A549 (cell line): ENCODE data around the gene SOX6. TPM values are rescaled to one million over a fixed set of nuclear protein-coding genes. Genes with fewer than 3 reads are reported as not detected.

Experiments used
- ATAC-seq, 2 experiments: fragments of 200-7000 bp in 1 of 2; fragments of >200 bp in 1 of 2; cut with Nextera tagmentation in 1 of 2; cut with Tn5 transposase in 1 of 2; 3 replicates each; pipeline versions ENCODE4 v1.8.0 to v1.9.1; 2018 to 2020; ENCODE audit warnings: mild to moderate bottlenecking in 1 of 2, moderate library complexity in 1 of 2
- CTCF ChIA-PET: fragments of 300-600 bp; sonication (Branson Sonifier 250); formaldehyde crosslinking; extraction: SDS; loops from one replicate; lab custom pipeline; 2021; ENCODE audit warnings: antibody characterized with exemption, inconsistent platforms; lab: Yijun Ruan, JAX
- POLR2A ChIA-PET: fragments of 350-600 bp; formaldehyde crosslinking; extraction: SDS; loops from one replicate; lab custom pipeline; 2021; ENCODE audit warnings: antibody characterized with exemption, inconsistent platforms; lab: Yijun Ruan, JAX
- DNase-seq, 2 experiments: peaks; one replicate each; pipeline versions ENCODE4 v3.0.0 to v3.0.0-alpha.2; 2011 to 2016; ENCODE audit warnings: low read depth in 1 of 2, low spot score in 1 of 2
- FAIRE-seq: peaks from 2 replicates; lab custom pipeline; 2011; peaks lifted over from hg19 to GRCh38; lab: Jason Lieb, UNC
- H3K27ac ChIP-seq, 2 experiments: fragments of >200 bp; sonication (Bioruptor Twin); formaldehyde crosslinking; 3 replicates each; pipeline ENCODE4 v1.5.1; 2016 to 2017
- H3K4me1 ChIP-seq: fragments of >200 bp; sonication (Bioruptor Twin); formaldehyde crosslinking; 3 replicates; pipeline ENCODE4 v1.6.1; 2016
- H3K4me2 ChIP-seq: fragments of >200 bp; sonication (Bioruptor Twin); formaldehyde crosslinking; 3 replicates; pipeline ENCODE4 v1.6.1; 2016
- H3K4me3 ChIP-seq: fragments of >200 bp; sonication (Bioruptor Twin); formaldehyde crosslinking; 3 replicates; pipeline ENCODE4 v1.5.1; 2016
- H3K9me3 ChIP-seq: fragments of >200 bp; sonication (Bioruptor Twin); formaldehyde crosslinking; 3 replicates; pipeline ENCODE4 v1.6.1; 2016
- ATOH8 ChIP-seq: fragments of 250-450 bp; sonication (Bioruptor Pico); IDR thresholded peaks from 2 replicates; pipeline ENCODE4 v1.5.0; 2020; ENCODE audit warnings: low read depth, mild to moderate bottlenecking, moderate library complexity
- BCL3 ChIP-seq: fragments of >200 bp; sonication (Bioruptor Twin); formaldehyde crosslinking; IDR thresholded peaks from 3 replicates; pipeline ENCODE4 v1.6.1; 2016
- BHLHE40 ChIP-seq: IDR thresholded peaks from 2 replicates; pipeline ENCODE4 v1.6.1; 2012; ENCODE audit warnings: low read depth, low read length, inconsistent platforms
- CBX2 ChIP-seq: fragments of 200-600 bp; sonication (generic); IDR thresholded peaks from 2 replicates; pipeline ENCODE4 v1.6.1; 2016; ENCODE audit warnings: low read depth, mild to moderate bottlenecking, borderline replicate concordance
- CBX8 ChIP-seq: fragments of 200-600 bp; sonication (generic); IDR thresholded peaks from 2 replicates; pipeline ENCODE4 v1.6.1; 2016
- CTCF ChIP-seq: fragments of >200 bp; sonication (Bioruptor Twin); formaldehyde crosslinking; IDR thresholded peaks from 3 replicates; pipeline ENCODE4 v1.5.1; 2016
- E2F6 ChIP-seq: IDR thresholded peaks from 2 replicates; pipeline ENCODE4 v1.6.1; 2012; ENCODE audit warnings: low read depth, borderline replicate concordance
- EHF ChIP-seq: fragments of 250-450 bp; sonication (Bioruptor Pico); IDR thresholded peaks from 2 replicates; pipeline ENCODE4 v1.5.0; 2020; ENCODE audit warnings: mild to moderate bottlenecking
- EHMT2 ChIP-seq: fragments of 200-600 bp; sonication (generic); IDR thresholded peaks from 2 replicates; pipeline ENCODE4 v1.6.1; 2016; ENCODE audit warnings: antibody characterized with exemption, low read depth, mild to moderate bottlenecking, moderate library complexity
- EP300 ChIP-seq, 2 experiments: fragments of >200 bp; sonication (Bioruptor Twin); formaldehyde crosslinking; IDR thresholded peaks; 2 replicates in 1 of 2; 3 replicates in 1 of 2; pipeline ENCODE4 v1.6.1; 2016 to 2017
- FOSB ChIP-seq: fragments of 250-450 bp; sonication (Bioruptor Pico); IDR thresholded peaks from 2 replicates; pipeline ENCODE4 v1.5.0; 2020; ENCODE audit warnings: mild to moderate bottlenecking, moderate library complexity
- FOSL2 ChIP-seq, 2 experiments: fragments of 450-650 bp in 1 of 2; fragments of >200 bp in 1 of 2; sonication (Bioruptor Twin) in 1 of 2; formaldehyde crosslinking; IDR thresholded peaks; 2 replicates each; pipeline versions ENCODE4 v1.5.0 to v1.6.1; 2016 to 2020; ENCODE audit warnings: mild to moderate bottlenecking in 1 of 2, moderate library complexity in 1 of 2
- HES2 ChIP-seq: fragments of >200 bp; sonication (Bioruptor Twin); formaldehyde crosslinking; IDR thresholded peaks from 2 replicates; pipeline ENCODE4 v1.6.1; 2016
- HOXB13 ChIP-seq: fragments of 250-450 bp; sonication (Bioruptor Pico); IDR thresholded peaks from 2 replicates; pipeline ENCODE4 v1.5.0; 2020; ENCODE audit warnings: low read depth, mild to moderate bottlenecking, moderate library complexity
- NPAS2 ChIP-seq: fragments of 250-450 bp; sonication (Bioruptor Pico); IDR thresholded peaks from 2 replicates; pipeline ENCODE4 v1.8.0; 2022; ENCODE audit warnings: mild to moderate bottlenecking, moderate library complexity, borderline replicate concordance
- PHF8 ChIP-seq: fragments of 200-600 bp; sonication (generic); IDR thresholded peaks from 2 replicates; pipeline ENCODE4 v1.6.1; 2016; ENCODE audit warnings: low read depth, mild to moderate bottlenecking, antibody characterized with exemption, moderate library complexity, borderline replicate concordance
- REST ChIP-seq: fragments of 200-600 bp; sonication (generic); IDR thresholded peaks from 2 replicates; pipeline ENCODE4 v1.6.1; 2016; ENCODE audit warnings: antibody characterized with exemption, mild to moderate bottlenecking, moderate library complexity
- RFX5 ChIP-seq: fragments of 450-650 bp; IDR thresholded peaks from 2 replicates; pipeline ENCODE4 v1.7.1; 2014; ENCODE audit warnings: antibody characterized with exemption, mild to moderate bottlenecking, moderate library complexity
- RNF2 ChIP-seq: fragments of 200-600 bp; sonication (generic); IDR thresholded peaks from 2 replicates; pipeline ENCODE4 v1.6.1; 2016; ENCODE audit warnings: low read depth, mild to moderate bottlenecking, antibody characterized with exemption, moderate library complexity, borderline replicate concordance
- SMC3 ChIP-seq: fragments of >200 bp; sonication (Bioruptor Twin); formaldehyde crosslinking; IDR thresholded peaks from 3 replicates; pipeline ENCODE4 v1.6.1; 2018; ENCODE audit warnings: inconsistent platforms
- TP53 ChIP-seq: fragments of 250-450 bp; sonication (Bioruptor Pico); IDR thresholded peaks from 2 replicates; pipeline ENCODE4 v1.5.0; 2021; ENCODE audit warnings: mild to moderate bottlenecking, moderate library complexity
- ZNF302 ChIP-seq: fragments of 250-450 bp; sonication (Bioruptor Pico); IDR thresholded peaks from 2 replicates; pipeline ENCODE4 v1.9.0; 2021; ENCODE audit warnings: inconsistent platforms, mild to moderate bottlenecking, moderate library complexity
- ZSCAN20 ChIP-seq: fragments of 250-450 bp; sonication (Bioruptor Pico); IDR thresholded peaks from 2 replicates; pipeline ENCODE4 v1.8.0; 2022; ENCODE audit warnings: mild to moderate bottlenecking, moderate library complexity
- WGBS: methylation state at CpG from one replicate; pipeline ENCODE4 v1.1.6; 2017; ENCODE audit errors: missing lambda C conversion rate; 5-methylcytosine and 5-hydroxymethylcytosine counted together
- polyA plus RNA-seq, 4 experiments: library from polyadenylated mRNA; depleted of rRNA in 3 of 4; stranded (reverse); fragments of >200 nt; fragmentation: RNase III in 1 of 4; extraction: RNeasy Plus Mini Kit Qiagen cat#74134 plus additional on column Dnase treatment in 1 of 4; gene quantifications; 2 replicates in 3 of 4; 3 replicates in 1 of 4; pipeline ENCODE4 v1.2.3, GENCODE V29; 2011 to 2017

The SOX6 gene
- polyA plus RNA-seq, 2 of the 4 experiments (the other 2 are of a cell fraction) = 0.18 TPM; not detected in 1

- Histone ChIP-seq H3K27ac (no peak overlapping the region), H3K9me3 (no peaks in the 10 kb centered on the region), H3K4me2 (no peak overlapping the region), H3K4me1 (no peaks in the 10 kb centered on the region), H3K4me3 (no peak overlapping the region)
- ATAC-seq (no peak), FAIRE-seq (no peak), DNase-seq (no peak)
- CTCF ChIA-PET = no interaction called here
- POLR2A ChIA-PET = no interaction called here
- no peak for TF ChIP-seq NPAS2 (CRISPR knock-in tag)
- TF ChIP-seq CTCF = no peak
- no peak for TF ChIP-seq HES2
- TF ChIP-seq BCL3 = no peak
- TF ChIP-seq BHLHE40 = no peak
- TF ChIP-seq TP53 (CRISPR knock-in tag) = no peak
- TF ChIP-seq E2F6 = no peak
- TF ChIP-seq EHMT2 = no peak
- no peak for TF ChIP-seq CBX2
- TF ChIP-seq PHF8 = no peak
- TF ChIP-seq EP300 (IDR thresholded peaks at IDR 0.05) = no peak
- WGBS = 23% methylated on average over 1 of the region's 1 CpG
Measured at GRCh38 chr11:16313846-16314245, 42.5 kb downstream of the SOX6 start.

GRCh38 chr11:16312233-16312765 lies 44.0 kb downstream of the SOX6 start:
- no peak for FAIRE-seq
- ChIA-PET CTCF (interaction anchor here (1.1 kb wide), 1 partner anchor 12 kb away, joined by 3 read pairs; no protein-coding TSS in a partner anchor), POLR2A (no interaction called here)
- H3K4me1 ChIP-seq = no peaks in the 10 kb centered on the region
- DNase-seq = no peak
- no peak overlapping the region for H3K27ac ChIP-seq
- no peak for ATAC-seq
- TF ChIP-seq EHMT2 (no peak), ZSCAN20 (CRISPR knock-in tag) (no peak), FOSL2 (IDR thresholded peaks at IDR 0.05) (no peak), FOSL2 (CRISPR knock-in tag; IDR thresholded peaks at IDR 0.05) (no peak), PHF8 (no peak), RFX5 (no peak), SMC3 (no peak), HOXB13 (no peak)
- no peaks in the 10 kb centered on the region for H3K9me3 ChIP-seq
- H3K4me3 ChIP-seq = no peak overlapping the region
- H3K4me2 ChIP-seq = no peak overlapping the region
- WGBS = 53% methylated on average over 3 of the region's 3 CpGs

GRCh38 chr11:16311831-16312230 lies 44.5 kb downstream of the SOX6 start:
- FAIRE-seq = no peak
- ChIA-PET CTCF (interaction anchor here (0.9 to 1.1 kb wide), 2 partner anchors 12 to 46 kb away, joined by 3 read pairs; no protein-coding TSS in a partner anchor), POLR2A (no interaction called here)
- TF ChIP-seq TP53 (CRISPR knock-in tag) (no peak), REST (no peak), FOSB (no peak), SMC3 (no peak), EP300 (IDR thresholded peaks at IDR 0.05) (no peak), EHF (CRISPR knock-in tag) (no peak), RNF2 (no peak), ATOH8 (CRISPR knock-in tag) (no peak), FOSL2 (IDR thresholded peaks at IDR 0.05) (no peak), FOSL2 (CRISPR knock-in tag; IDR thresholded peaks at IDR 0.05) (no peak), BCL3 (no peak), ZNF302 (CRISPR knock-in tag) (no peak), CBX8 (no peak)

More at GRCh38 chr11:16311831-16312230, 44.5 kb downstream of the SOX6 start:
- Histone ChIP-seq H3K9me3 (no peaks in the 10 kb centered on the region), H3K27ac (no peak overlapping the region), H3K4me1 (no peaks in the 10 kb centered on the region), H3K4me3 (no peak overlapping the region), H3K4me2 (no peak overlapping the region)
- DNase-seq = no peak
- no peak for ATAC-seq
